ENCODE data around the gene MNAT1. TPM values are rescaled to one million over a fixed set of nuclear protein-coding genes. Genes with fewer than 3 reads are reported as not detected.

The MNAT1 gene
- total and polyA plus RNA-seq, 9 of the 15 experiments (the other 6 are each of a cell fraction or from before 2014, with no cell fraction given) = 37.8 to 83.3 (median 60.4) TPM

- Histone ChIP-seq H3K27ac (ENCODE audit: extremely low read depth, low read depth, low read length) (no peak overlapping the region), H3K4me2 (ENCODE audit: insufficient read depth, low read length) (no peak overlapping the region), H3K79me2 (ENCODE audit: control insufficient read depth, insufficient read depth, low read length) (no peaks in the 10 kb centered on the region), H3K27me3 (ENCODE audit: control insufficient read depth in 2 of 2, insufficient read depth in 2 of 2, low read length in 2 of 2) (no peaks in the 10 kb centered on the region), H3K9me1 (ENCODE audit: control insufficient read depth, insufficient read depth, low read length) (no peaks in the 10 kb centered on the region), H3K36me3 (ENCODE audit: control insufficient read depth, insufficient read depth, low read length) (peaks cover 8% of the 10 kb centered on the region; the same call in 2 of the 3 replicates), H2AFZ (ENCODE audit: low read depth, low read length) (no peak overlapping the region), H3K4me1 (replicated peaks in 1 of 2; ENCODE audit: control insufficient read depth in 2 of 2, insufficient read depth in 2 of 2, low read length in 2 of 2) (no peaks in the 10 kb centered on the region), H3K9ac (ENCODE audit: insufficient read depth in 1 of 2, low read depth in 2 of 2, low read length in 2 of 2) (no peak overlapping the region), H4K20me1 (replicated peaks; ENCODE audit: control insufficient read depth, insufficient read depth, low read length) (no peaks in the 10 kb centered on the region), H3K4me3 (no peak overlapping the region), H3K9me3 (replicated peaks; ENCODE audit: control insufficient read depth, insufficient read depth, low read depth, low read length) (no peaks in the 10 kb centered on the region)
- intact Hi-C loops (cut with micrococcal nuclease) = no loop called here
- ATAC-seq = no peak
- in situ Hi-C loops (cut with MboI) = no loop called here
- CTCF ChIA-PET (ENCODE audit: low intra/inter-chr PET ratio) = no interaction called here
- FAIRE-seq = no peak
- POLR2A ChIA-PET = no interaction called here
- BruUV-seq (replicated peaks) = no TSS peak
- no peak for DNase-seq (ENCODE audit: extremely low read depth in 1 of 4, low spot score in 3 of 4)
- TF ChIP-seq ETV6 (IDR thresholded peaks at IDR 0.05; ENCODE audit: borderline replicate concordance in 1 of 2, low read depth in 2 of 2, low read length in 1 of 2) = no peak
- no peak for TF ChIP-seq ETV6 (CRISPR knock-in tag; IDR thresholded peaks at IDR 0.05; ENCODE audit: borderline replicate concordance)
- TF ChIP-seq ZNF282 (CRISPR knock-in tag; IDR thresholded peaks at IDR 0.05) = no peak
- TF ChIP-seq SPI1 (IDR thresholded peaks at IDR 0.05; ENCODE audit: borderline replicate concordance, low read depth, low read length) = peak; percentile 72; the same call in 1 of the 2 replicates
- WGBS (ENCODE audit: insufficient coverage, low coverage, missing lambda C conversion rate) = 100% methylated on average over 4 of the region's 4 CpGs
Observed at GRCh38 chr14:60815371-60815770, 80.8 kb downstream of the MNAT1 start.

DNA sequence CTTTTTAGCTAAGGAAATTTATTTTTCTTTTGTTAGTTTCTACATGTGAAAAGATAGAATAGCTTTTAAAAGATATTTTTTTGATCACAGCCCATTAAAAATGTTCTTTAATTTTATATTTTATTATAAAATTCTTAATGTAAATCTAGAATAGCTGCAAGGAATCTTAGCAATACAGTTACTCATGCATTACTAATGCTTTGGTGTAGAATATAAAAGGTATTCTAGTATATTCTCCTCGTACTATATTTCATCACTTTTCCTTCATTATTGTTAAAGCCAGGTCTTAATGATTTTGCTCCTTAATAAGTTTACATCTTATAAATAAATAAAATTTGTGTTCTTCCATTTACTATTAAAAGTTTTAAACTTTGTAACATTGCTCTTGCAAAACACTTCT is 82.6 kb downstream of the MNAT1 start:
- FAIRE-seq (no peak), DNase-seq (ENCODE audit: extremely low read depth in 1 of 4, low spot score in 3 of 4) (no peak), ATAC-seq (no peak)
- BruUV-seq (replicated peaks) = no TSS peak
- ChIA-PET CTCF (ENCODE audit: low intra/inter-chr PET ratio) (no interaction called here), POLR2A (no interaction called here)
- no peak overlapping the region for H3K4me3 ChIP-seq
- no peaks in the 10 kb centered on the region for H3K79me2 ChIP-seq (ENCODE audit: control insufficient read depth, insufficient read depth, low read length)
- H3K4me2 ChIP-seq (ENCODE audit: insufficient read depth, low read length) = no peak overlapping the region
- no peaks in the 10 kb centered on the region for H3K9me3 ChIP-seq (replicated peaks; ENCODE audit: control insufficient read depth, insufficient read depth, low read depth, low read length)
- intact Hi-C loops (cut with micrococcal nuclease) (no loop called here), in situ Hi-C loops (cut with MboI) (no loop called here)
- H3K4me1 ChIP-seq (replicated peaks in 1 of 2; ENCODE audit: control insufficient read depth in 2 of 2, insufficient read depth in 2 of 2, low read length in 2 of 2) = no peaks in the 10 kb centered on the region
- 75% methylated on average over 1 of the region's 1 CpG for WGBS (ENCODE audit: insufficient coverage, low coverage, missing lambda C conversion rate)
- no peaks in the 10 kb centered on the region for H4K20me1 ChIP-seq (replicated peaks; ENCODE audit: control insufficient read depth, insufficient read depth, low read length)
- H3K36me3 ChIP-seq (ENCODE audit: control insufficient read depth, insufficient read depth, low read length) = peaks cover 8% of the 10 kb centered on the region; the same call in 2 of the 3 replicates
- H3K9ac ChIP-seq (ENCODE audit: insufficient read depth in 1 of 2, low read depth in 2 of 2, low read length in 2 of 2) = no peak overlapping the region
- H3K27ac ChIP-seq (ENCODE audit: extremely low read depth, low read depth, low read length) = no peak overlapping the region
- H3K27me3 ChIP-seq (ENCODE audit: control insufficient read depth in 2 of 2, insufficient read depth in 2 of 2, low read length in 2 of 2) = no peaks in the 10 kb centered on the region
- no peak overlapping the region for H2AFZ ChIP-seq (ENCODE audit: low read depth, low read length)
- no peaks in the 10 kb centered on the region for H3K9me1 ChIP-seq (ENCODE audit: control insufficient read depth, insufficient read depth, low read length)
- no peak for TF ChIP-seq NFIC (IDR thresholded peaks at IDR 0.05)
- no peak for TF ChIP-seq ZNF274 (IDR thresholded peaks at IDR 0.05; ENCODE audit: borderline replicate concordance, low read depth, low read length)
- TF ChIP-seq SRF (CRISPR knock-in tag; IDR thresholded peaks at IDR 0.05) = no peak
- no peak for TF ChIP-seq CCAR2 (IDR thresholded peaks at IDR 0.05; ENCODE audit: low read depth, low read length)
- no peak for TF ChIP-seq THAP7 (CRISPR knock-in tag; IDR thresholded peaks at IDR 0.05)
- TF ChIP-seq, protein P1, sequence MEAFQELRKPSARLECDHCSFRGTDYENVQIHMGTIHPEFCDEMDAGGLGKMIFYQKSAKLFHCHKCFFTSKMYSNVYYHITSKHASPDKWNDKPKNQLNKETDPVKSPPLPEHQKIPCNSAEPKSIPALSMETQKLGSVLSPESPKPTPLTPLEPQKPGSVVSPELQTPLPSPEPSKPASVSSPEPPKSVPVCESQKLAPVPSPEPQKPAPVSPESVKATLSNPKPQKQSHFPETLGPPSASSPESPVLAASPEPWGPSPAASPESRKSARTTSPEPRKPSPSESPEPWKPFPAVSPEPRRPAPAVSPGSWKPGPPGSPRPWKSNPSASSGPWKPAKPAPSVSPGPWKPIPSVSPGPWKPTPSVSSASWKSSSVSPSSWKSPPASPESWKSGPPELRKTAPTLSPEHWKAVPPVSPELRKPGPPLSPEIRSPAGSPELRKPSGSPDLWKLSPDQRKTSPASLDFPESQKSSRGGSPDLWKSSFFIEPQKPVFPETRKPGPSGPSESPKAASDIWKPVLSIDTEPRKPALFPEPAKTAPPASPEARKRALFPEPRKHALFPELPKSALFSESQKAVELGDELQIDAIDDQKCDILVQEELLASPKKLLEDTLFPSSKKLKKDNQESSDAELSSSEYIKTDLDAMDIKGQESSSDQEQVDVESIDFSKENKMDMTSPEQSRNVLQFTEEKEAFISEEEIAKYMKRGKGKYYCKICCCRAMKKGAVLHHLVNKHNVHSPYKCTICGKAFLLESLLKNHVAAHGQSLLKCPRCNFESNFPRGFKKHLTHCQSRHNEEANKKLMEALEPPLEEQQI (IDR thresholded peaks at IDR 0.05) = no peak
- no peak for TF ChIP-seq CREB3 (tag; conservative IDR thresholded peaks at IDR 0.05; ENCODE audit: low read depth)
- no peak for TF ChIP-seq ETV5 (CRISPR knock-in tag; IDR thresholded peaks at IDR 0.05; ENCODE audit: low read depth)
- TF ChIP-seq CCNT2 (IDR thresholded peaks at IDR 0.05; ENCODE audit: borderline replicate concordance, extremely low read depth, insufficient read length, low read depth, low read length) = no peak

Data from K562 (cell line).